HG03558 (cell line): ENCODE results near the gene SLC6A7.
A peak's percentile ranks its signal among the peaks of the same experiment; 100 is the strongest.

Experiments used
- ATAC-seq: cut with Tn5 transposase; IDR thresholded peaks from one replicate; pipeline ENCODE4 v1.9.1; 2021; ENCODE audit warnings: moderate number of reproducible peaks; ENCODE audit not compliant: unreplicated experiment; ENCODE audit errors: extremely low read depth

Gene SLC6A7

GRCh38 chr5:150155258-150156026, 34.4 kb upstream of the SLC6A7 start, which contains the start of gene PDGFRB:
Gene PDGFRB (minus strand): TSS chr5:150155845. CDS start chr5:150137047, 18,798 bp downstream.
- ATAC-seq = no peak

- no peak for ATAC-seq
Measured at GRCh38 chr5:150156027-150156368, 33.9 kb upstream of the SLC6A7 start.

- ATAC-seq = no peak
Measured at GRCh38 chr5:150156540-150156939, 33.3 kb upstream of the SLC6A7 start.

- no peak for ATAC-seq
Measured at GRCh38 chr5:150157168-150157567, 32.7 kb upstream of the SLC6A7 start.

GRCh38 chr5:150158170-150158949, 31.5 kb upstream of the SLC6A7 start:
- no peak for ATAC-seq

GRCh38 chr5:150159031-150159430, 30.8 kb upstream of the SLC6A7 start:
- no peak for ATAC-seq

GRCh38 chr5:150159741-150160179, 30.1 kb upstream of the SLC6A7 start:
- ATAC-seq = no peak

- no peak for ATAC-seq
Measured at GRCh38 chr5:150160448-150161081, 29.3 kb upstream of the SLC6A7 start.

GRCh38 chr5:150161242-150162141, 28.4 kb upstream of the SLC6A7 start:
- ATAC-seq = peak; percentile 65

GRCh38 chr5:150162142-150162513, 27.7 kb upstream of the SLC6A7 start:
- ATAC-seq = no peak

- ATAC-seq = no peak
Measured at GRCh38 chr5:150163035-150163434, 26.8 kb upstream of the SLC6A7 start.

- no peak for ATAC-seq
Measured at GRCh38 chr5:150163547-150164059, 26.3 kb upstream of the SLC6A7 start.

- ATAC-seq = no peak
Measured at GRCh38 chr5:150164211-150164980, 25.5 kb upstream of the SLC6A7 start.

- no peak for ATAC-seq
Measured at GRCh38 chr5:150166037-150166649, 23.7 kb upstream of the SLC6A7 start.

- ATAC-seq = no peak
Measured at GRCh38 chr5:150166650-150167511, 23.0 kb upstream of the SLC6A7 start, which contains the start of gene CDX1. Gene CDX1 (plus strand): TSS chr5:150166778. CDS start chr5:150166877, 99 bp downstream.

GRCh38 chr5:150167512-150167850, 22.4 kb upstream of the SLC6A7 start:
- no peak for ATAC-seq

GRCh38 chr5:150167908-150168307, 22.0 kb upstream of the SLC6A7 start:
- ATAC-seq = no peak

- no peak for ATAC-seq
Measured at GRCh38 chr5:150168864-150169263, 21.0 kb upstream of the SLC6A7 start.
